Measurements from ENCODE around the gene NUDT16L1. TPM values are rescaled to one million over a fixed set of nuclear protein-coding genes. Genes with fewer than 3 reads are reported as not detected.

The NUDT16L1 gene
- total and polyA plus RNA-seq, 2 experiments from 2014 or later = 84.4 to 157 TPM

DNA sequence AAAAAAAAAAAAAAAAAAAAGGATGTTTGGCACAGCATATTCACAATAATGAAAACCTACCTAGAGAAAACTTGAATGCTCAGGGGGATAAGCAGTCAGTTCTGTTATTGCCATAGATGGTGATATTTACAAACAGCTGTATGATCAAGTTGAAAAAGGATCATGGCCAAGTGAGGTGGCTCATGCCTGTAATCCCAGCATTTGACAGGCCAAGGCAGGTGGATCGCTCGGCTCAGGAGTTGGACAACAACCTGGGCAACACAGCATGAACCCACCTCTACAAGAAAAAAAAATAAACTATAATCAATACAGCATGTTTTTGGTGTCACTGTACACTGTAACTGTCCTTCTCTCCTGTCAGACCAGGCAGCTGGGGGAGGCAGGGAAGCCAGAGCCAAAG, 21.6 kb downstream of the NUDT16L1 start:
- no peaks in the 10 kb centered on the region for H3K27me3 ChIP-seq
- H3K27ac ChIP-seq = no peak overlapping the region
- no peak for DNase-seq (ENCODE audit: low read depth in 1 of 2, low spot score in 1 of 2)
- no peaks in the 10 kb centered on the region for H3K4me1 ChIP-seq (ENCODE audit: low read depth)
- no peak overlapping the region for H3K4me3 ChIP-seq
- peaks cover 10% of the 10 kb centered on the region for H3K36me3 ChIP-seq
- TF ChIP-seq, protein P1, sequence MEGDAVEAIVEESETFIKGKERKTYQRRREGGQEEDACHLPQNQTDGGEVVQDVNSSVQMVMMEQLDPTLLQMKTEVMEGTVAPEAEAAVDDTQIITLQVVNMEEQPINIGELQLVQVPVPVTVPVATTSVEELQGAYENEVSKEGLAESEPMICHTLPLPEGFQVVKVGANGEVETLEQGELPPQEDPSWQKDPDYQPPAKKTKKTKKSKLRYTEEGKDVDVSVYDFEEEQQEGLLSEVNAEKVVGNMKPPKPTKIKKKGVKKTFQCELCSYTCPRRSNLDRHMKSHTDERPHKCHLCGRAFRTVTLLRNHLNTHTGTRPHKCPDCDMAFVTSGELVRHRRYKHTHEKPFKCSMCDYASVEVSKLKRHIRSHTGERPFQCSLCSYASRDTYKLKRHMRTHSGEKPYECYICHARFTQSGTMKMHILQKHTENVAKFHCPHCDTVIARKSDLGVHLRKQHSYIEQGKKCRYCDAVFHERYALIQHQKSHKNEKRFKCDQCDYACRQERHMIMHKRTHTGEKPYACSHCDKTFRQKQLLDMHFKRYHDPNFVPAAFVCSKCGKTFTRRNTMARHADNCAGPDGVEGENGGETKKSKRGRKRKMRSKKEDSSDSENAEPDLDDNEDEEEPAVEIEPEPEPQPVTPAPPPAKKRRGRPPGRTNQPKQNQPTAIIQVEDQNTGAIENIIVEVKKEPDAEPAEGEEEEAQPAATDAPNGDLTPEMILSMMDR (IDR thresholded peaks at IDR 0.05; ENCODE audit: low read depth, low read length) = no peak
- no peaks in the 10 kb centered on the region for H3K9me3 ChIP-seq (ENCODE audit: low read depth)

GRCh38 chr16:4718466-4718865, 25.1 kb downstream of the NUDT16L1 start:
- Histone ChIP-seq H3K4me3 (no peak overlapping the region), H3K27me3 (no peaks in the 10 kb centered on the region), H3K27ac (peak overlapping the region; percentile 17), H3K36me3 (peaks cover 7% of the 10 kb centered on the region), H3K4me1 (ENCODE audit: low read depth) (no peaks in the 10 kb centered on the region), H3K9me3 (ENCODE audit: low read depth) (no peaks in the 10 kb centered on the region)
- TF ChIP-seq, protein P1 (IDR thresholded peaks at IDR 0.05; ENCODE audit: low read depth, low read length) = no peak
- DNase-seq (ENCODE audit: low read depth in 1 of 2, low spot score in 1 of 2) = no peak

- H3K9me3 ChIP-seq (ENCODE audit: low read depth) = no peaks in the 10 kb centered on the region
- H3K4me3 ChIP-seq = no peak overlapping the region
- H3K27ac ChIP-seq = no peak overlapping the region
- no peaks in the 10 kb centered on the region for H3K27me3 ChIP-seq
- TF ChIP-seq, protein P1 (IDR thresholded peaks at IDR 0.05; ENCODE audit: low read depth, low read length) = no peak
- peaks cover 10% of the 10 kb centered on the region for H3K36me3 ChIP-seq
- DNase-seq (ENCODE audit: low read depth in 1 of 2, low spot score in 1 of 2) = no peak
- H3K4me1 ChIP-seq (ENCODE audit: low read depth) = no peaks in the 10 kb centered on the region
Measured at GRCh38 chr16:4723071-4723767, 29.9 kb downstream of the NUDT16L1 start.

DNA sequence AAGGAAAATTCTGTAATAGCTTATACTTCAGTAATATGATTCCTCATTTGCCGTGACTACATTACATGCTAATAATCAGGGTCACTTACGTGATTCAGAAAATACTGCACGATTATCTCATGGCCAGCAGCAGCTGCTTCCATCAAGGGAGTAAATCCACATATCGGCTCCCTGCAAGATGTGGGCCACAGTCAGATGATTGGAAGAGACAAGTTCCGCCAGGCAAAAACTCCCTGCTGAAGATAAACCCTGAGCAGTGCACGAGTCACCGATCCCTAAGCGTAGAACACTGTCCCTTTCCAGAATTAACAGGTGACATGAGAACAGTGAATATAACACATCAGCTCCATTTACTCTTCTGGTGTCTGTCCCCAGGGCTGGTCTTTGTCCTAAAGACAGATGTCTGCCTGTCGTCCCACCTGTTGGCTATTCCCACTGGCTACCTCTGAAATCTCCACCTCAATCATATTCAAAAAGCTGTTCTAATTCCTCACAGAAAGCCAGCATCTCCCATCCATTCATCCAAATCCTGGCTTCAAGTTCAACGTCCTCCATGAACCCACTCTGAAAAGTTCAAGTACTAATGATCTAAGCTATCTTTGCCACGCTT, 31.4 kb downstream of the NUDT16L1 start:
- no peaks in the 10 kb centered on the region for H3K4me1 ChIP-seq (ENCODE audit: low read depth)
- H3K9me3 ChIP-seq (ENCODE audit: low read depth) = no peaks in the 10 kb centered on the region
- H3K4me3 ChIP-seq = no peak overlapping the region
- H3K27ac ChIP-seq = no peak overlapping the region
- no peaks in the 10 kb centered on the region for H3K27me3 ChIP-seq
- TF ChIP-seq, protein P1 (IDR thresholded peaks at IDR 0.05; ENCODE audit: low read depth, low read length) = no peak
- H3K36me3 ChIP-seq = peaks cover 12% of the 10 kb centered on the region
- no peak for DNase-seq (ENCODE audit: low read depth in 1 of 2, low spot score in 1 of 2)

GRCh38 chr16:4726616-4727015, 33.3 kb downstream of the NUDT16L1 start:
- Histone ChIP-seq H3K27ac (no peak overlapping the region), H3K27me3 (no peaks in the 10 kb centered on the region), H3K4me3 (no peak overlapping the region), H3K4me1 (ENCODE audit: low read depth) (no peaks in the 10 kb centered on the region), H3K36me3 (peaks cover 12% of the 10 kb centered on the region), H3K9me3 (ENCODE audit: low read depth) (no peaks in the 10 kb centered on the region)
- TF ChIP-seq, protein P1 (IDR thresholded peaks at IDR 0.05; ENCODE audit: low read depth, low read length) = no peak
- DNase-seq (ENCODE audit: low read depth in 1 of 2, low spot score in 1 of 2) = no peak

Data from cardiac muscle cell (in vitro differentiated cells and primary cell).